CD4-positive, alpha-beta T cell treated with Interleukin-17A for 4 hours (primary cell): Measurements from ENCODE around the gene INAFM1.
A peak's percentile ranks its signal among the peaks of the same experiment; 100 is the strongest.

Source experiments
- DNase-seq: peaks from one replicate; pipeline ENCODE4 v3.0.0-alpha.2; 2020; ENCODE audit warnings: mixed read lengths

Gene INAFM1

GRCh38 chr19:47274071-47274890, at the start of gene INAFM1:
INAFM1 (plus strand) TSS chr19:47274885; CDS start chr19:47274920, 35 bp downstream.
- peak; percentile 100 for DNase-seq

- peak; percentile 89 for DNase-seq
These were observed 48.8 kb upstream of the INAFM1 start for GRCh38 chr19:47225746-47226425.

GRCh38 chr19:47226426-47227351, 48.0 kb upstream of the INAFM1 start:
- DNase-seq: peak; percentile 54

- peak; percentile 58 for DNase-seq
These were observed 47.1 kb upstream of the INAFM1 start for GRCh38 chr19:47227352-47228167.

- peak; percentile 63 for DNase-seq
These were observed 46.3 kb upstream of the INAFM1 start for GRCh38 chr19:47228168-47228936.

- DNase-seq: peak; percentile 55
These were observed 45.6 kb upstream of the INAFM1 start for GRCh38 chr19:47228937-47229675.

GRCh38 chr19:47229676-47230053, 45.0 kb upstream of the INAFM1 start:
- DNase-seq: peak; percentile 47

- DNase-seq: peak; percentile 86
These were observed 44.4 kb upstream of the INAFM1 start for GRCh38 chr19:47230054-47230920.

GRCh38 chr19:47230921-47231214, 43.8 kb upstream of the INAFM1 start, which contains the start of gene BBC3:
BBC3 (minus strand) TSS chr19:47231199; CDS start chr19:47228431, 2,768 bp downstream.
- no peak for DNase-seq

GRCh38 chr19:47231215-47232054, 43.2 kb upstream of the INAFM1 start:
- peak; percentile 94 for DNase-seq

GRCh38 chr19:47232422-47233211, 42.1 kb upstream of the INAFM1 start:
- DNase-seq: peak; percentile 37

- DNase-seq: no peak
These were observed 38.5 kb upstream of the INAFM1 start for GRCh38 chr19:47236072-47236675.

GRCh38 chr19:47239152-47239551, 35.5 kb upstream of the INAFM1 start:
- peak; percentile 44 for DNase-seq

- peak; percentile 74 for DNase-seq
These were observed 34.9 kb upstream of the INAFM1 start for GRCh38 chr19:47239610-47240296.

GRCh38 chr19:47240556-47240955, 34.1 kb upstream of the INAFM1 start:
- DNase-seq: no peak
